ENCODE measurements around the gene ZMAT5.
A peak's percentile ranks its signal among the peaks of the same experiment; 100 is the strongest.

Gene ZMAT5

GRCh38 chr22:29720811-29721323 is 45.9 kb downstream of the ZMAT5 start:
- no peak for DNase-seq (ENCODE audit: extremely low read depth, low read depth)
- TF ChIP-seq CTCF (IDR thresholded peaks at IDR 0.05; ENCODE audit: low read depth, low read length), result no peak

GRCh38 chr22:29719899-29720645 is 46.7 kb downstream of the ZMAT5 start, which contains the start of gene CABP7:
CABP7 (plus strand) TSS chr22:29720003; CDS start chr22:29720425, 422 bp downstream.
- no peak for DNase-seq (ENCODE audit: extremely low read depth, low read depth)
- no peak for TF ChIP-seq CTCF (IDR thresholded peaks at IDR 0.05; ENCODE audit: low read depth, low read length)

- no peak for TF ChIP-seq CTCF (IDR thresholded peaks at IDR 0.05; ENCODE audit: low read depth, low read length)
- no peak for DNase-seq (ENCODE audit: extremely low read depth, low read depth)
Observed at GRCh38 chr22:29718949-29719898, 47.6 kb downstream of the ZMAT5 start.

GRCh38 chr22:29717789-29718188 is 49.0 kb downstream of the ZMAT5 start:
- no peak for DNase-seq (ENCODE audit: extremely low read depth, low read depth)
- no peak for TF ChIP-seq CTCF (IDR thresholded peaks at IDR 0.05; ENCODE audit: low read depth, low read length)

- no peak for TF ChIP-seq CTCF (IDR thresholded peaks at IDR 0.05; ENCODE audit: low read depth, low read length)
- DNase-seq (ENCODE audit: extremely low read depth, low read depth), result peak; percentile 25
Observed at GRCh38 chr22:29716814-29717545, 49.8 kb downstream of the ZMAT5 start.

- TF ChIP-seq CTCF (IDR thresholded peaks at IDR 0.05; ENCODE audit: low read depth, low read length), result no peak
- no peak for DNase-seq (ENCODE audit: extremely low read depth, low read depth)
Observed at GRCh38 chr22:29715705-29716104, 51.1 kb downstream of the ZMAT5 start.

All from AG09319 (cell line).